H9 (cell line): ENCODE results near the gene RAD18. TPM values are rescaled to one million over a fixed set of nuclear protein-coding genes. Genes with fewer than 3 reads are reported as not detected.

ENCODE experiments used
- DNase-seq: peaks from one replicate; pipeline ENCODE4 v3.0.0-alpha.2; 2017
- H2AFZ ChIP-seq: one replicate; pipeline ENCODE4 v1.6.1; 2013; ENCODE audit warnings: mild to moderate bottlenecking, low read length, control low read depth, moderate library complexity
- H2AK5ac ChIP-seq: 2 replicates; pipeline ENCODE4 v1.6.1; 2013; ENCODE audit warnings: low read length, control low read depth, mixed read lengths; ENCODE audit not compliant: insufficient read length
- H2BK120ac ChIP-seq: one replicate; pipeline ENCODE4 v1.6.1; 2013; ENCODE audit warnings: low read depth, mild to moderate bottlenecking, low read length, control low read depth, inconsistent platforms; ENCODE audit not compliant: poor library complexity, severe bottlenecking
- H2BK12ac ChIP-seq: 2 replicates; pipeline ENCODE4 v1.6.1; 2013; ENCODE audit warnings: low read length, control low read depth, mixed read lengths, low read depth; ENCODE audit not compliant: insufficient read length
- H2BK15ac ChIP-seq: 2 replicates; pipeline ENCODE4 v1.6.1; 2013; ENCODE audit warnings: low read depth, low read length, control low read depth
- H2BK20ac ChIP-seq: one replicate; pipeline ENCODE4 v1.6.1; 2013; ENCODE audit warnings: low read depth, mild to moderate bottlenecking, low read length, control low read depth, inconsistent platforms; ENCODE audit not compliant: poor library complexity, severe bottlenecking
- H2BK5ac ChIP-seq: 2 replicates; pipeline ENCODE4 v1.6.1; 2013; ENCODE audit warnings: low read length, control low read depth, mixed read lengths; ENCODE audit not compliant: insufficient read length
- H3K14ac ChIP-seq: 2 replicates; pipeline ENCODE4 v1.6.1; 2013; ENCODE audit warnings: low read length, control low read depth; ENCODE audit not compliant: insufficient read depth
- H3K18ac ChIP-seq: 2 replicates; pipeline ENCODE4 v1.6.1; 2013; ENCODE audit warnings: low read depth, mild to moderate bottlenecking, mixed read lengths, low read length, control low read depth; ENCODE audit not compliant: insufficient read length
- H3K23ac ChIP-seq: 2 replicates; pipeline ENCODE4 v1.6.1; 2013; ENCODE audit warnings: low read length, control low read depth, mixed read lengths, low read depth; ENCODE audit not compliant: insufficient read length
- H3K23me2 ChIP-seq: 2 replicates; pipeline ENCODE4 v1.6.1; 2013; ENCODE audit warnings: low read depth, mild to moderate bottlenecking, mixed read lengths, low read length, control low read depth; ENCODE audit not compliant: insufficient read length, poor library complexity, severe bottlenecking
- H3K27ac ChIP-seq: 2 replicates; pipeline ENCODE4 v1.5.1; 2013; ENCODE audit warnings: low read length, control low read depth, mixed read lengths, low read depth; ENCODE audit not compliant: insufficient read length
- H3K27me3 ChIP-seq: 2 replicates; pipeline ENCODE4 v1.6.1; 2013; ENCODE audit warnings: low read length, control low read depth, inconsistent platforms; ENCODE audit not compliant: insufficient read depth
- H3K4ac ChIP-seq: 2 replicates; pipeline ENCODE4 v1.6.1; 2013; ENCODE audit warnings: low read depth, mild to moderate bottlenecking, control low read depth, inconsistent platforms, low read length, moderate library complexity
- H3K4me1 ChIP-seq: 2 replicates; pipeline ENCODE4 v1.6.1; 2013; ENCODE audit warnings: low read length, control low read depth, inconsistent platforms; ENCODE audit not compliant: insufficient read depth
- H3K4me2 ChIP-seq: 2 replicates; pipeline ENCODE4 v1.6.1; 2013; ENCODE audit warnings: low read length, control low read depth, mixed read lengths; ENCODE audit not compliant: insufficient read length, insufficient read depth
- H3K56ac ChIP-seq: 2 replicates; pipeline ENCODE4 v1.6.1; 2013; ENCODE audit warnings: low read depth, mild to moderate bottlenecking, mixed read lengths, low read length, control low read depth; ENCODE audit not compliant: insufficient read length
- H3K79me1 ChIP-seq: 2 replicates; pipeline ENCODE4 v1.6.1; 2013; ENCODE audit warnings: low read depth, mild to moderate bottlenecking, moderate library complexity, low read length, control low read depth, inconsistent platforms; ENCODE audit not compliant: insufficient read depth, poor library complexity, severe bottlenecking
- H3K79me2 ChIP-seq: 2 replicates; pipeline ENCODE4 v1.6.1; 2013; ENCODE audit warnings: low read length, control low read depth, inconsistent platforms; ENCODE audit not compliant: insufficient read depth
- H3K9ac ChIP-seq: 2 replicates; pipeline ENCODE4 v1.6.1; 2013; ENCODE audit warnings: low read length, control low read depth, mixed read lengths; ENCODE audit not compliant: insufficient read length; ENCODE audit errors: extremely low read depth
- H3K9me3 ChIP-seq: one replicate; pipeline ENCODE4 v1.6.1; 2013; ENCODE audit warnings: low read depth, low read length, inconsistent platforms; ENCODE audit not compliant: control insufficient read depth
- H3T11ph ChIP-seq: one replicate; pipeline ENCODE4 v1.6.1; 2013; ENCODE audit warnings: mild to moderate bottlenecking, low read length, control low read depth, inconsistent platforms
- H4K20me1 ChIP-seq: one replicate; pipeline ENCODE4 v1.6.1; 2013; ENCODE audit not compliant: control insufficient read depth, insufficient read length, insufficient read depth
- H4K5ac ChIP-seq: 2 replicates; pipeline ENCODE4 v1.6.1; 2013; ENCODE audit warnings: low read depth, mild to moderate bottlenecking, mixed read lengths, low read length, control low read depth; ENCODE audit not compliant: insufficient read length
- H4K8ac ChIP-seq: replicated peaks from 2 replicates; pipeline ENCODE4 v1.6.1; 2013; ENCODE audit warnings: low read length, control low read depth, mixed read lengths, low read depth; ENCODE audit not compliant: insufficient read length
- H4K91ac ChIP-seq: 2 replicates; pipeline ENCODE4 v1.6.1; 2013; ENCODE audit warnings: low read depth, mild to moderate bottlenecking, moderate library complexity, mixed read lengths, low read length, control low read depth; ENCODE audit not compliant: insufficient read length
- H3K27ac Mint-ChIP-seq, 3 experiments: 2 replicates in 2 of 3; 3 replicates in 1 of 3; pipeline ENCODE4 v1.8.0; 2020 to 2021; ENCODE audit warnings: mixed read lengths in 3 of 3, mild to moderate bottlenecking in 1 of 3, moderate library complexity in 1 of 3
- H3K27me3 Mint-ChIP-seq: 2 replicates; pipeline ENCODE4 v1.8.0; 2021; ENCODE audit warnings: low read depth, mild to moderate bottlenecking, moderate library complexity, mixed read lengths
- H3K36me3 Mint-ChIP-seq, 3 experiments: 2 replicates in 2 of 3; 3 replicates in 1 of 3; pipeline ENCODE4 v1.8.0; 2020 to 2021; ENCODE audit warnings: low read depth in 3 of 3, mixed read lengths in 3 of 3; ENCODE audit not compliant: insufficient read depth in 1 of 3
- H3K4me1 Mint-ChIP-seq, 2 experiments: 2 replicates each; pipeline ENCODE4 v1.8.0; 2020; ENCODE audit warnings: mixed read lengths in 2 of 2
- H3K4me3 Mint-ChIP-seq, 2 experiments: 2 replicates in 1 of 2; 3 replicates in 1 of 2; pipeline ENCODE4 v1.8.0; 2020 to 2021; ENCODE audit warnings: mild to moderate bottlenecking in 2 of 2, mixed read lengths in 2 of 2, moderate library complexity in 1 of 2
- H3K9me3 Mint-ChIP-seq, 2 experiments: 2 replicates in 1 of 2; 3 replicates in 1 of 2; pipeline ENCODE4 v1.8.0; 2020; ENCODE audit warnings: mild to moderate bottlenecking in 2 of 2, mixed read lengths in 2 of 2, moderate library complexity in 1 of 2
- CTCF ChIP-seq: fragments of 200-600 bp; sonication (generic); conservative IDR thresholded peaks from 3 replicates; pipeline ENCODE4 v1.8.0; 2021; ENCODE audit warnings: antibody characterized with exemption, mild to moderate bottlenecking
- WGBS: extraction: QIAGEN DNeasy Blood & Tissue Kit; methylation state at CpG from one replicate; pipeline ENCODE4 v1.1.7; 2013; ENCODE audit warnings: missing lambda C conversion rate, low lambda C conversion rate, mixed read lengths; ENCODE audit not compliant: insufficient read length; ENCODE audit errors: extremely low coverage; 5-methylcytosine and 5-hydroxymethylcytosine counted together
- total RNA-seq: library from RNA; stranded (reverse); gene quantifications from 2 replicates; pipeline ENCODE4 v1.2.1, GENCODE V29; 2021

Gene RAD18
- total RNA-seq, 1 experiment from 2014 or later = 27.8 TPM

GRCh38 chr3:8827641-8828040, 135.6 kb downstream of the RAD18 start:
- H2BK15ac ChIP-seq = no peak overlapping the region
- H4K20me1 ChIP-seq = no peaks in the 10 kb centered on the region
- H3K56ac ChIP-seq = no peak overlapping the region
- TF ChIP-seq CTCF = no peak
- H3K9me3 Mint-ChIP-seq = no peaks in the 10 kb centered on the region
- H3K4me1 ChIP-seq = no peaks in the 10 kb centered on the region
- no peaks in the 10 kb centered on the region for H3K23me2 ChIP-seq
- no peak overlapping the region for H2BK5ac ChIP-seq
- no peaks in the 10 kb centered on the region for H3K4me1 Mint-ChIP-seq
- no peak overlapping the region for H3T11ph ChIP-seq
- H2AFZ ChIP-seq = no peak overlapping the region
- H3K4me3 Mint-ChIP-seq = no peak overlapping the region
- no peak overlapping the region for H3K27ac Mint-ChIP-seq
- H3K36me3 Mint-ChIP-seq = no peaks in the 10 kb centered on the region
- H3K9ac ChIP-seq = no peak overlapping the region
- no peak overlapping the region for H3K4ac ChIP-seq
- H2BK12ac ChIP-seq = no peak overlapping the region
- H2AK5ac ChIP-seq = no peak overlapping the region
- no peak for DNase-seq
- no peaks in the 10 kb centered on the region for H3K9me3 ChIP-seq
- no peak overlapping the region for H4K91ac ChIP-seq
- no CpG with 5 or more reads among the region's 1 CpG for WGBS
- H3K79me1 ChIP-seq = no peaks in the 10 kb centered on the region
- no peak overlapping the region for H3K4me2 ChIP-seq
- no peaks in the 10 kb centered on the region for H3K27me3 Mint-ChIP-seq
- H2BK20ac ChIP-seq = no peak overlapping the region
- H3K27ac ChIP-seq = no peak overlapping the region
- no peak overlapping the region for H3K18ac ChIP-seq
- H3K14ac ChIP-seq = no peak overlapping the region
- H4K8ac ChIP-seq = no peak overlapping the region
- H3K79me2 ChIP-seq = no peaks in the 10 kb centered on the region
- H3K23ac ChIP-seq = no peak overlapping the region
- H3K27me3 ChIP-seq = no peaks in the 10 kb centered on the region
- H2BK120ac ChIP-seq = no peak overlapping the region
- H4K5ac ChIP-seq = no peak overlapping the region

Other genes with a start within 250 kb of the RAD18 start
- not detected in 2 replicates for gene CAV3, start 229.7 kb downstream of the RAD18 start, total RNA-seq
- 1.5 and 1.7 TPM in 2 replicates for gene OXTR, start 193.9 kb downstream of the RAD18 start, total RNA-seq